HepG2 (cell line): ENCODE measurements around the gene ARHGAP33. TPM values are rescaled to one million over a fixed set of nuclear protein-coding genes. Genes with fewer than 3 reads are reported as not detected.

Experiments used
- CBX2 ChIP-seq, 2 experiments: fragments of 200-600 bp in 1 of 2; sonication (generic); formaldehyde crosslinking in 1 of 2; IDR thresholded peaks; 2 replicates each; pipeline versions ENCODE4 v1.7.0 to v1.8.1; 2018 to 2022; ENCODE audit warnings: low read depth in 2 of 2, low read length in 1 of 2, mild to moderate bottlenecking in 1 of 2, missing genetic modification reagents in 1 of 2
- ELF1 ChIP-seq: sonication (generic); formaldehyde crosslinking; IDR thresholded peaks from 2 replicates; pipeline ENCODE4 v1.4.0; 2020; ENCODE audit warnings: missing genetic modification reagents
- FOSL2 ChIP-seq: sonication (generic); formaldehyde crosslinking; IDR thresholded peaks from 2 replicates; pipeline ENCODE4 v1.4.0; 2020; ENCODE audit warnings: missing genetic modification reagents
- HNRNPK ChIP-seq: fragments of 200-400 bp; formaldehyde crosslinking; IDR thresholded peaks from 2 replicates; pipeline ENCODE4 v1.6.1; 2018; ENCODE audit warnings: low read length, low read depth, moderate library complexity, mild to moderate bottlenecking; ENCODE audit not compliant: poor library complexity, severe bottlenecking
- MXI1 ChIP-seq: IDR thresholded peaks from 3 replicates; pipeline ENCODE4 v1.6.1; 2012; ENCODE audit warnings: low read depth, low read length, inconsistent platforms, borderline replicate concordance
- NR2F6 ChIP-seq, 2 experiments: IDR thresholded peaks; 2 replicates each; pipeline ENCODE4 v1.6.1; 2016; ENCODE audit warnings: antibody characterized with exemption in 1 of 2, mild to moderate bottlenecking in 1 of 2
- ZBTB37 ChIP-seq: sonication (generic); formaldehyde crosslinking; IDR thresholded peaks from 2 replicates; pipeline ENCODE4 v1.4.0; 2020; ENCODE audit warnings: mild to moderate bottlenecking, missing genetic modification reagents
- ZBTB4 ChIP-seq: sonication (generic); formaldehyde crosslinking; IDR thresholded peaks from 2 replicates; pipeline ENCODE4 v1.4.0; 2020; ENCODE audit warnings: missing genetic modification reagents, mild to moderate bottlenecking, borderline replicate concordance
- ZBTB49 ChIP-seq: sonication (generic); formaldehyde crosslinking; IDR thresholded peaks from 2 replicates; pipeline ENCODE4 v1.4.0; 2020; ENCODE audit warnings: missing genetic modification reagents, borderline replicate concordance
- ZMYM3 ChIP-seq: sonication (generic); formaldehyde crosslinking; IDR thresholded peaks from 2 replicates; pipeline ENCODE4 v1.5.1; 2020; ENCODE audit warnings: mild to moderate bottlenecking, missing genetic modification reagents
- ZNF550 ChIP-seq: sonication (generic); formaldehyde crosslinking; IDR thresholded peaks from 2 replicates; pipeline ENCODE4 v1.4.0; 2020; ENCODE audit warnings: mild to moderate bottlenecking, missing genetic modification reagents, borderline replicate concordance
- ZNF574 ChIP-seq: sonication (generic); formaldehyde crosslinking; IDR thresholded peaks from 2 replicates; pipeline ENCODE4 v1.4.0; 2020; ENCODE audit warnings: missing genetic modification reagents
- ZNF770 ChIP-seq: sonication (generic); formaldehyde crosslinking; IDR thresholded peaks from 2 replicates; pipeline ENCODE4 v1.5.0; 2020; ENCODE audit warnings: mild to moderate bottlenecking, missing genetic modification reagents
- polyA plus RNA-seq, 8 experiments: library from polyadenylated mRNA; depleted of rRNA in 3 of 8; stranded (reverse) in 7 of 8; unstranded in 1 of 8; fragments of >200 nt; fragmentation: Illumina TruSeq in 4 of 8; extraction: Trizol in 4 of 8; gene quantifications; 2 replicates each; pipeline versions ENCODE4 v1.2.1 to v1.2.3, GENCODE V29; 2011 to 2016; ENCODE audit warnings: low read depth in 4 of 8, missing spikeins in 1 of 8, mixed read lengths in 1 of 8; ENCODE audit not compliant: insufficient read depth in 1 of 8
- total RNA-seq, 5 experiments: library from RNA; depleted of rRNA; stranded (reverse); fragments of >200 nt; fragmentation: Illumina TruSeq; extraction: Trizol; gene quantifications; 2 replicates each; pipeline ENCODE4 v1.2.3, GENCODE V29; 2016; ENCODE audit warnings: low read depth in 1 of 5

Gene ARHGAP33
- total and polyA plus RNA-seq, 2 of the 13 experiments (the other 11 are each of a cell fraction or from before 2014, with no cell fraction given), result 1.3 to 2.7 TPM

- TF ChIP-seq CBX2 (IDR thresholded peaks at IDR 0.05; ENCODE audit: low read depth, low read length) (no peak), CBX2 (CRISPR knock-in tag; IDR thresholded peaks at IDR 0.05; ENCODE audit: low read depth) (no peak), FOSL2 (peak; percentile 9; the same call in 1 of the 2 replicates), ZNF574 (CRISPR knock-in tag) (0 out of 2 replicates have a peak, but pooled peaks have one; percentile 16), NR2F6 (IDR thresholded peaks at IDR 0.05) (peak; percentile 15; the same call in 1 of the 2 replicates), NR2F6 (CRISPR knock-in tag; IDR thresholded peaks at IDR 0.05) (peak; percentile 57), ZNF770 (CRISPR knock-in tag) (peak; percentile 55), ZMYM3 (CRISPR knock-in tag) (no peak), HNRNPK (no peak), ZNF550 (no peak), ZBTB49 (CRISPR knock-in tag) (no peak), MXI1 (peak; percentile 22; the same call in 1 of the 3 replicates), ZBTB4 (CRISPR knock-in tag) (peak; percentile 81; the same call in 1 of the 2 replicates), ZBTB37 (CRISPR knock-in tag) (peak; percentile 37; the same call in 1 of the 2 replicates), ELF1 (CRISPR knock-in tag) (peak; percentile 72)
These were observed 7.9 kb upstream of the ARHGAP33 start (continued) for GRCh38 chr19:35767288-35768081.
